NK-92 treated with Interleukin-12 subunit alpha and Interleukin-12 subunit beta, amount 100 ng/mL, for 24 hours (cell line): ENCODE results near the gene GNG4.
A peak's percentile ranks its signal among the peaks of the same experiment; 100 is the strongest.
"Not testable (repeated sequence)": the region's sequence is repeated elsewhere in the genome, so short reads cannot be mapped to it uniquely, and the experiment has no call there.

ENCODE experiments used
- DNase-seq: peaks from one replicate; lab custom pipeline; 2025; lab: John Stamatoyannopoulos, UW

Gene GNG4

GRCh38 chr1:235648954-235649367 is 623 bp downstream of the GNG4 start:
- no peak for DNase-seq

DNA sequence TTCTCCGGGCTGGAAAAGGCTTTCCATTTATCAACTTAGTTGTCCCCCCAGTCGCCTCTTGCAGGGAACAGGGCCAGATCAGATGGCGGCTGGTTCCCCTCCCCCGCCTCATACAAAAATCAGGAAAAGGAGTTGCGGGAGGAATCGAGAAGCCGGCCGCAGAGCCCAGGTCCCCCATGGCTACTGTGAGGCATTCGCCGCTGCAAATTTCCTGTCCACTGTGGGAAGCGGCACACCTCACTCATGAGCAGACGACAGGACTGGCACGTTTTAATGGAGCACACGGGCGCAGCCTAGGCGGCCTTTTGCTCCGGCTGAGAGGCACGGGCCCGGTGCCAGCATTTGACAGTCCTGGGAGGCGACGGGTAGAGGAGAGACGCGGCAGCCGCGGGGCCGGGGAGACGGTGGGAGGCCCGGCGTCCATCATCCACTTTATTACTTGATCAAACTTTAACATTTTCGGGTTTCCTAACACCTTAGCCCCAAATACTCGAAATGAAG is 1.1 kb downstream of the GNG4 start:
- DNase-seq, result no peak

- not testable (repeated sequence) for DNase-seq
These were observed 2.0 kb downstream of the GNG4 start for GRCh38 chr1:235647537-235647936.

GRCh38 chr1:235646463-235646862 is 3.1 kb downstream of the GNG4 start:
- no peak for DNase-seq

DNA sequence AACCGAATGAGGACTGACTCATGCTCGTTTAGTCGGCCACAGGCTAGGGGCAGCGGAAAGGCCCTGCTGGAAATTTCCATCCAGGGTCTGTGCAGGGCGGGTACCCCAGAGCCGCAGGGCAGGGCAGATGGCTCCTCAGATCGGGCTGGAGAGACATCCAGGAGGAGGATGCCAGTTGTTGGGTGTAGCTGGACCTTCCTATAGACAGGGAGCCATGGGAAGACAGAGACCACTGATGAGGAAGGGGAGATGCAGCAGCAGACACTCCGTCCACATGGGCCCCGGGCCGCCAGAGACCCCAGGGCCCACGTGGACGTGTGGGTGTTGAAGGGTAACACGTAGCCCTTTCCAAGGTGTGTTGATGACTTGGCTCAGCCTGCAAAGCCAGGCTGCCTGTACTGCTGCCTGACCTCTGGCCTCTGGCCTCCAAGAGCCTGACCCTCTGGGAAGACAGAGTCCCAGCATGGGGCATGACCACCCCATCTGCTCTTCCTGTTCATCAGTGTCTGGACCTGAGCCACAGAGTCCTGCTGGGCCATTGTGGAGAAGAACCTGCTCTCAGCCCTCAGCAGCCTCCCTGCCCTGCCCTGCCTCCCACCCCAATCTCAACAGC is 4.8 kb downstream of the GNG4 start:
- DNase-seq, result no peak

- no peak for DNase-seq
These were observed 5.5 kb downstream of the GNG4 start for GRCh38 chr1:235643837-235644692.

- DNase-seq, result no peak
These were observed 6.6 kb downstream of the GNG4 start for GRCh38 chr1:235642943-235643371.

DNA sequence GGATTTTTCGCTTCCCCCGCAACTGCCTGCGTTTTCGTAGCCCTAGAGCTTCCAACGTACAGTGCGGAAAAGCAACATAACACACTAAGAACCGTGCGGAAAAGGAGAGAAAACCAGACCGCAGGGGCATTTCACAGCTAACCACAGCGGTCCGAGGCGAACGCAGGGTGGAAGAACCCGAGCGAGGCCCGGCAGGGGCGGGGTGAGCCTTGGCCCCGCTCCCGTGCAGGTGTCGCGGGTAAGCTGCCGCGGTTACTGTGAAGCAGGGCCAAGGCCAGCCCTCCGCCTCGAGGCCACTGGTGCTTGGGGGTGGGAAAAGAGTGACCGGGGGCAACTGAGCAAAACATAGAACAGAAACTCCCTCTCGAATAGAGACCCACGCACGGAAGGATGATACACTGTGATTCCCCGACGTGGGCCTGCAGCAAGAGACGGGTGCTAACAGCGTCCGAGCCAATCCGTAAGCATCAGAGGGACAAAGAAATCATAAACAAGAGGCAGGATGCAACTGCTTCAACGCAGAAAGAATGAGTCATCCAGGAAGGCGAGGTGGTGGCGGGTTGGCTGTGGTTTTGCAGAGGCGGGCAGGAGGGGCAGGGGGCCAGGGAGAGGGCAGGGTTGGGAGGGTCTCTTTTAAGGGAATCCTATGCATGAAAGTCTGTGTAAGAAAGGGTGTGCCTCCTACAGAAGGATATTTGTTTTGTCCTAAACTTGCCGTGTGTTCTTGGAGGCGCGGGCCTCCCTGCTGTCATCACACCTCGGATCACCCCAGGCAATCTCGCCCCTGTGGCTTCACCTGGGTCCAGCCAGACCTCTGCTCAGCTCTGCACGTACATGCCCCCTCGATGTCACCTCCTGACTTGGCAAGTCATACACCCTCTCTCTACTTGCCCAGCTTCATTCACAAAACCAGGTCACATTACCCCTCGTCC is 7.3 kb downstream of the GNG4 start:
- DNase-seq, result peak; percentile 80

GRCh38 chr1:235640580-235640979 is 9.0 kb downstream of the GNG4 start:
- no peak for DNase-seq

DNA sequence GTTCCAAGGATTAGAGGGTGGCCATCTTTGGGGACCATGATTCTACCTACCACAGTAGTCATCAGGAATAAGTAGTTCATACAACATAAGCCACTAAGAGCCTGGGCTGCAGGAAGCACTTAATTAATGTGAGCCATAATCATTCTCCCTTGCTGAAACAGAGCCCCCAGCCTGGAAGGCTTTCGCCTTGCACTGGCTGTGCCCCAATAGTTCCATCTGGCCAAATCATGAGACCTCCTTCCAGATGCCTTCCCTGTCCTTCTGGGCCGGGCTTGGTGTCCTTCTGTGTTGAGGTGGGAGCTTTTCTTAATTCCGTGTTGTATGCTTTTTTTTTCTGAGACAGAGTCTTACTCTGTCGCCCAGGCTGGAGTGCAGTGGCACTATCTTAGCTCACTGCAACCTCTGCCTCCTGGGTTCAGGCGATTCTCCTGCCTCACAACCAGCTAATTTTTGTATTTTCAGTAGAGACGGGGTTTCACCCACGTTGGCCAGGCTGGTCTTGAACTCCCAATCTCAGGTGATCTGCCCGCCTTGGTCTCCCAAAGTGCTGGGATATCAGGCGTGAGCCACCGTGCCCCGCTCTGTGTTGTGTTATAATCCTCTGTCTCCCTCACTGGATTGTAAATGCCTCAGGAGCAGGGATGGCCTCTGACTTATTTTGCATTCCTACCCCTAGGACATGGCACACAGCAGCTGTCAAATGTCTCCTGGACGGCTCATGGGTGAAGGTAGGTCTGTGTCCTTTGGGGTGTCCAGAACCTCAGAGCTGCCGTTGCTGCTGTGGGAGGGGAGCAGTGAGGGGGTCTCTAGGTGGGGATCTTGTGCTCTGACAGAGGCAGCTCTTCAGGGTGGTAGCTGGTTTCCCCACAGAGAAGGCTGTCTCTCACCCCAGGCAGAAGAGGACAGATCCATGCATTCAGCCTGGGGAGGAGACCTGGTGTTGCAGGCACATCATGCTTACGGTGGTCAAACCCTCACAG is 10.1 kb downstream of the GNG4 start:
- DNase-seq, result no peak

DNA sequence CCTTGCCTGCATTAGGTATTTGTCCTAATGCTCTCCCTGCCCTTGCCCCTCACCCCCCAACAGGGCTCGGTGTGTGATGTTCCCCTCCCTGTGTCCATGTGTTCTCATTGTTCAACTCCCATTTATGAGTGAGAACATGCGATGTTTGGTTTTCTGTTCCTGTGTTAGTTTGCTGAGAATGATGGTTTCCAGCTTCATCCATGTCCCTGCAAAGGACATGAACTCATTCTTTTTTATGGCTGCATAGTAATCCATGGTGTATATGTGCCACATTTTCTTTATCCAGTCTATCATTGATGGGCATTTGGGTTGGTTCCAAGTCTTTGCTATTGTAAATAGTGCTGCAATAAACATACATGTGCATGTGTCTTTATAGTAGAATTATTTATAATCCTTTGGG is 11.0 kb downstream of the GNG4 start:
- DNase-seq, result not testable (repeated sequence)

DNA sequence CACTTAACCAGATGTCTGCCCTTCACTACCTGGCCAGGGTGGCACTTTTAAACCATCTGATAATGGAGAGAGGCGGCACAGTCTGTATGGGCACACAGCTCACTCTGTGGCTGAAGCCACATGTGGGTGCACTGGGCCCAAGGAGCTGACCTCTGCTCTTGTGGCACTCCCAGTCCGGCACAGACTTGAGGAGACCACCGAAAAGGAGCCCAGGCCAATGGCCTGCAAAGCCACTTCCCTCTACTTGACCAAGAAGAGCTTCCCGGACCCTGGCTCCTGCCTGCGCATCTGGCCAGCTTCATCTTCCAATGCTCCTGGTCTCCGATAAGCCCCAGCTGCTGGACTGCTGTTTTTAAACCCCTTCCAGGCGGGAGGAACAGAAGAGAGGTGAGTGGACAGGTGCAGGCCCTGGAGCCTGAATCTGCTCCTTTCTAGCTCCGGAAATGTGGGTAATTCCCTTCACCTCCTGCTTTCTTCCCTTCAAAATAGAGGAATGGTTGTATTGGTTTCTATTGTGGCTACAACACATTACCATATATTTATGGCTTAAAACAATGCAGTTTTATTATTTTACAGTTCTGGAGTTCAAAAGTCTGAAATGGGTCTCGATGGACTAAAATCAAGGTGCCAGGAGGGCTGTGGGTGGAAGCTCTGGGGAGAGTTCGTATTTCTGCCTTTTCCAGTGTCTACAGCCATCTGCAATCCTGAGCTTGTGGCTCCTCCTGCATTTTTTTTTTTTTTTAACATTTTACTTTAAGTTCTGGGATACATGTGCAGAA is 11.6 kb downstream of the GNG4 start:
- DNase-seq, result no peak

DNA sequence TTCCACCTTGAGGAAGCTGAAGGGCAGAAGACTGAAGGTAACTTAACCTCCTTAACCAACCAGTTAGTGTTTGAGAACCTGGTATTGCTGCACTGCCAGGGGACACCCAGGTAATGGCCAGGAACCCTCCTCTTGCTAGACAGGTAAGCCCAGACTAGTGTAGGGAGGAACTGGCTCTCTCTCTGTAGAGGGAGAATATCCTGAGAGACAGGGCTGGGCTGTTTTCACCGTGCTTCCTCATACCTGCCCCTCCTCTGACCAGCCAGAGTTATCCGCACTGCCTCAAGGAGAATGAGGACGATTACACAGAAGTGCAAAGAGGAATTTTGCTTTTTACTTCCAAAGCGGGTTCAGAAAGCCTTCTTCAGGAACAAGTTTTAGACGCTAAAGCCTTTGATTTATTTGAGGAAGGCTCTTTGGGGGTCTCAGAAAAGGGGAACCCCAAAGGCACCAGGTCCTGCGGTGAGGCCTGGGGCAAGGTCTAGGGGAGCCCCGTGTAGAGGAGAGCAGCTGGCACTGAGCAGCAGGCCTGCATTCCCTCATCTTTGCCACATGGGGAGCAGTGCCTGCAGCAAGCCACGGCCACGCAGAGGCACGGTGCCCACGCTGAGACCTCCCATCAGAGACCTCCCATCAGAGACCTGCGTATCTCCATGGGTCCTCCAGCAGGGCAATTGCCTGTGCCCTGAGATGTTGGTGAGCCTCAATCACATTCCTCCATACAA is 13.5 kb downstream of the GNG4 start:
- DNase-seq, result no peak

- DNase-seq, result no peak
These were observed 16.8 kb downstream of the GNG4 start for GRCh38 chr1:235632506-235633401.

GRCh38 chr1:235631816-235632215 is 17.8 kb downstream of the GNG4 start:
- no peak for DNase-seq

DNA sequence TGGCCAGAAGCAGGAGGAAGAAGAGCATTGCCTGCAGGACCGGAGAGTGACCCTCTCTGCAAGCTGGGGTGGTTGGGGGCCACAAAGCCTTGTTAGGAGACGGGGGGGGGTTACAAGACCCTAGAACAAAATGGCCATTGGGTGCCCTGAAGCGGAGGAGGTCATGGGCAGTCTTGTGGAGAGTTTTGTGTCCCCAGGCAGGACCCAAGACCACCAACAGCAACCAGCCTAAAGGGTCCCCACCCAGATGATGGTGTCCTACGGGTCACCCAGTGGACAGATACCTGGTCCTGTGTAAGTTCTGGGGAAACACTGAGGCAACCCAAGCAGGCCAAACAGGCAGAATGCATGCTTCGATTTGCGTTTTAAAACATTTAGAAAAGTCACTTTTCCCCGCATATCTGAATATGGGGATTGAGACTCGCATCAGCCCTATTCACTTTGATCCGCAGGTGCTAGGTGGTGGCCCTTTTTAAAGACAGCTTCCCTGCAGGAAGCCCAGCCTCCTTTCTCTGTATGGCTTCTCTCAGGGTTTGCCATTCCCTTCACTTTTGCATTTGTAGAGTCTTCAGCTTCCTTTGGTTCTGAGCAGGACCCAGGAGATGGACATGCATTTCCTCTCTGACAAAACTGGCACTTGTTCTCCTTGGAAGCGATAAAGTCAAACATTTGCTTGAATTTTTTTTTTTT is 21.1 kb downstream of the GNG4 start:
- no peak for DNase-seq

- no peak for DNase-seq
These were observed 23.8 kb downstream of the GNG4 start for GRCh38 chr1:235625831-235626230.

DNA sequence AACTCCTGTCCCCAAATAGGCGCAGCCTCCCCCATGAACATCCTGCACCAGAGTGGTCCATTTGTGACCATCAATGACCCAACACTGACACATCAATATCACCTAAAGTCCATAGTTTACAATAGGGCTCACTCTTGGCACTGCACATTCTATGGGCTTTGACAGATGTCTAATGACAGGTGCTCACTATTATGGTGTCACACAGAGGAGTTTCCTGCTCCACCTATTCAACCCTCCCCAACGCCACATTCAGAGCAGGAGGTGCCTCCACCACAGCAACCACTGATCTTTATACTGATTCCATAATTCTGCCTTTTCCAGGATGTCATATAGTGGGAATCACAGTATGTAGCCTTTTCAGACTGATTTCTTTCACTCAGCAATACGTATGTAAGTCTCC is 24.2 kb downstream of the GNG4 start:
- no peak for DNase-seq
